ENCODE data around the gene GRIN2C.

DNA sequence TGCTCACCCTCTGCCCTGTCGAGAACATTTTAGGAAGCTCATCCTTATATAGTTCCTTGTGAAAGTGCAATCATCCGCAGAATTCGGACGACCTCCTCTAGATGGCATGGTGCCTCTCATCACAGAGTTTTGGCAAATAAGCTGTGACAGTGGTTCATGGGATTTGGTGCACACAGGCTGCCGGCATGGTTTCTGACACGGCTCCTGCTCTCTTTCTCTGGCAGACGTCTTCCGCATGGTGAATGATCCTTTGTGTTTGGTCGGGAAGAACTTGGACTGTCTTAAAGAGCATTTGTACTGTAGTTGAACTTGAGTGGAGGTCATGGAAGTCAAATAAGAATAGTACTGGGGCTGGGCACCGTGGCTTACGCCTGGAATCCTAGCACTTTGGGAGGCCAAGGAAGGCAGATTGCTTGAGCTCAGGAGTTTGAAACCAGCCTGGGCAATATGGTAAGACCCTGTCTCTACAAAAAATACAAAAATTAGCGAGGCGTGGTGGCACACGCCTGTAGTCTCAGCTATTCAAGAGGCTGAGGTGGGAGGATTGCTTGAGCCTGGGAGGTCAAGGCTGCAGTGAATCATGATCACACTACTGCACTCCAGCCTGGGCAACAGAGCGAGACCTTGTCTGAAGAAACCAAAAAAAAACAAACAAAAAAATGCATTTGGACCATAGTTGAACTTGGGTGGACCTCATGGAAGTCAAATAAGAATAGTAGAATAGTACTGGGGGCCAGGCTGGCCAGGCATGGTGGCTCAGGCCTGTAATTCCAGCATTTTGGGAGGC, 48.8 kb downstream of the GRIN2C start:
- TF ChIP-seq POLR2A (IDR thresholded peaks at IDR 0.05; ENCODE audit: low read depth, low read length) (no peak), SMC3 (IDR thresholded peaks at IDR 0.05; ENCODE audit: low read depth, low read length) (no peak), CEBPB (IDR thresholded peaks at IDR 0.05; ENCODE audit: low read depth, low read length) (no peak), BHLHE40 (IDR thresholded peaks at IDR 0.05; ENCODE audit: low read depth, low read length) (no peak), RAD21 (IDR thresholded peaks at IDR 0.05; ENCODE audit: low read length) (no peak), MXI1 (IDR thresholded peaks at IDR 0.05; ENCODE audit: borderline replicate concordance, low read depth, low read length) (no peak), MAFK (IDR thresholded peaks at IDR 0.05; ENCODE audit: low read depth, low read length) (no peak), RFX5 (IDR thresholded peaks at IDR 0.05; ENCODE audit: low read depth, low read length) (no peak), NFE2L2 (IDR thresholded peaks at IDR 0.05; ENCODE audit: low read depth, low read length) (no peak), FOS (IDR thresholded peaks at IDR 0.05; ENCODE audit: low read depth, low read length) (no peak)
- TF ChIP-seq, protein P1, sequence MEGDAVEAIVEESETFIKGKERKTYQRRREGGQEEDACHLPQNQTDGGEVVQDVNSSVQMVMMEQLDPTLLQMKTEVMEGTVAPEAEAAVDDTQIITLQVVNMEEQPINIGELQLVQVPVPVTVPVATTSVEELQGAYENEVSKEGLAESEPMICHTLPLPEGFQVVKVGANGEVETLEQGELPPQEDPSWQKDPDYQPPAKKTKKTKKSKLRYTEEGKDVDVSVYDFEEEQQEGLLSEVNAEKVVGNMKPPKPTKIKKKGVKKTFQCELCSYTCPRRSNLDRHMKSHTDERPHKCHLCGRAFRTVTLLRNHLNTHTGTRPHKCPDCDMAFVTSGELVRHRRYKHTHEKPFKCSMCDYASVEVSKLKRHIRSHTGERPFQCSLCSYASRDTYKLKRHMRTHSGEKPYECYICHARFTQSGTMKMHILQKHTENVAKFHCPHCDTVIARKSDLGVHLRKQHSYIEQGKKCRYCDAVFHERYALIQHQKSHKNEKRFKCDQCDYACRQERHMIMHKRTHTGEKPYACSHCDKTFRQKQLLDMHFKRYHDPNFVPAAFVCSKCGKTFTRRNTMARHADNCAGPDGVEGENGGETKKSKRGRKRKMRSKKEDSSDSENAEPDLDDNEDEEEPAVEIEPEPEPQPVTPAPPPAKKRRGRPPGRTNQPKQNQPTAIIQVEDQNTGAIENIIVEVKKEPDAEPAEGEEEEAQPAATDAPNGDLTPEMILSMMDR (conservative IDR thresholded peaks at IDR 0.05; ENCODE audit: low read depth, low read length), result no peak
- TF ChIP-seq, protein P2, sequence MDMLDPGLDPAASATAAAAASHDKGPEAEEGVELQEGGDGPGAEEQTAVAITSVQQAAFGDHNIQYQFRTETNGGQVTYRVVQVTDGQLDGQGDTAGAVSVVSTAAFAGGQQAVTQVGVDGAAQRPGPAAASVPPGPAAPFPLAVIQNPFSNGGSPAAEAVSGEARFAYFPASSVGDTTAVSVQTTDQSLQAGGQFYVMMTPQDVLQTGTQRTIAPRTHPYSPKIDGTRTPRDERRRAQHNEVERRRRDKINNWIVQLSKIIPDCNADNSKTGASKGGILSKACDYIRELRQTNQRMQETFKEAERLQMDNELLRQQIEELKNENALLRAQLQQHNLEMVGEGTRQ (IDR thresholded peaks at IDR 0.05; ENCODE audit: low read depth, low read length), result no peak

Data from IMR-90 (cell line).